Epithelial cell of proximal tubule (primary cell): ENCODE data around the gene RPE. TPM values are rescaled to one million over a fixed set of nuclear protein-coding genes. Genes with fewer than 3 reads are reported as not detected.

ENCODE experiments used
- DNase-seq: peaks from one replicate; pipeline ENCODE4 v3.0.0-alpha.2; 2011; ENCODE audit warnings: low read depth
- H3K4me3 ChIP-seq: 2 replicates; pipeline ENCODE4 v1.5.1; 2011; ENCODE audit warnings: low read depth, mild to moderate bottlenecking, low read length
- total RNA-seq: library from RNA; depleted of rRNA; stranded (reverse); fragments of >200 nt; gene quantifications from 2 replicates; pipeline ENCODE4 v1.2.3, GENCODE V29; 2015
- TF ChIP-seq, protein P1 (sequence below): conservative IDR thresholded peaks from 2 replicates; pipeline ENCODE4 v1.5.1; 2012; ENCODE audit warnings: low read depth, mild to moderate bottlenecking, low read length

RPE gene
- total RNA-seq, 1 donor from 2014 or later = 57.7 TPM

DNA sequence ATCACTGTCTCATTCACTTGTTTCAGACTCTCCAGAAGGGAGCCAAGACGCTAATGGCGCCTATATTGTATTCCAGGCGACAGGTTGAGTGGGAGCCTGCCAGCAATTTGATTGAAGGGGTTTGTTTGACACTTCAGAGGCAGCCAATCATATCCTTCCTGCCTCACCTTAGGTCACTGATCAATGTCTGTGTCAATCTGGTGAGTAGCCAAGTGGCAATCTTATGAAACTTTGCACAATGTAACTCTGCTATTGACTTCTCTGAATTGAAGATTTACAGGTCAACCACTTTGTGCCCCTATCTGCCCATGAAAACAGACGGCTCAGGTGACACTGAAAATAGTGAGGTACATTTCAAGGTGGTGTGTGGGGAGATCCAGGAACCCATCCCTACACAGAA is 32.7 kb upstream of the RPE start:
- TF ChIP-seq, protein P1, sequence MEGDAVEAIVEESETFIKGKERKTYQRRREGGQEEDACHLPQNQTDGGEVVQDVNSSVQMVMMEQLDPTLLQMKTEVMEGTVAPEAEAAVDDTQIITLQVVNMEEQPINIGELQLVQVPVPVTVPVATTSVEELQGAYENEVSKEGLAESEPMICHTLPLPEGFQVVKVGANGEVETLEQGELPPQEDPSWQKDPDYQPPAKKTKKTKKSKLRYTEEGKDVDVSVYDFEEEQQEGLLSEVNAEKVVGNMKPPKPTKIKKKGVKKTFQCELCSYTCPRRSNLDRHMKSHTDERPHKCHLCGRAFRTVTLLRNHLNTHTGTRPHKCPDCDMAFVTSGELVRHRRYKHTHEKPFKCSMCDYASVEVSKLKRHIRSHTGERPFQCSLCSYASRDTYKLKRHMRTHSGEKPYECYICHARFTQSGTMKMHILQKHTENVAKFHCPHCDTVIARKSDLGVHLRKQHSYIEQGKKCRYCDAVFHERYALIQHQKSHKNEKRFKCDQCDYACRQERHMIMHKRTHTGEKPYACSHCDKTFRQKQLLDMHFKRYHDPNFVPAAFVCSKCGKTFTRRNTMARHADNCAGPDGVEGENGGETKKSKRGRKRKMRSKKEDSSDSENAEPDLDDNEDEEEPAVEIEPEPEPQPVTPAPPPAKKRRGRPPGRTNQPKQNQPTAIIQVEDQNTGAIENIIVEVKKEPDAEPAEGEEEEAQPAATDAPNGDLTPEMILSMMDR = no peak
- no peak for DNase-seq
- H3K4me3 ChIP-seq = no peak overlapping the region

DNA sequence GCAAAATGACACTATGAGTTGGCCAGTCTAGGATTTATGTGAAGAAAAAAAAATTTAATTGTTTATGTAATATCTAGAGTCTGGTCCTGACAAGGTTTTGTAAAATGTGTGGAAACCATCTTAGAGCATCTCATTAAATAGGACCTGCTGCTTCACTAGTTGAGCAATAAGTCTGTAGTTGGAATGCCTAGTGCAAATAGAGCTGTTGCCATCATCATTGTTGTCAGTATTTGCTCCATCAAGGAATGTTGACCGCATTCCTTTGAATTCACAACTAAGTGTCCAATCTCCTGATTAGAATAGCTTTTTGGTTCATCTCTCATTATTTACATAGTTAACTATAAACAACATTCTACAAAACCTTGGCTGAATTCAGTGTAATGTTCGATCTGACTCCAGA is 32.2 kb upstream of the RPE start:
- H3K4me3 ChIP-seq = no peak overlapping the region
- DNase-seq = no peak
- TF ChIP-seq, protein P1 = no peak

DNA sequence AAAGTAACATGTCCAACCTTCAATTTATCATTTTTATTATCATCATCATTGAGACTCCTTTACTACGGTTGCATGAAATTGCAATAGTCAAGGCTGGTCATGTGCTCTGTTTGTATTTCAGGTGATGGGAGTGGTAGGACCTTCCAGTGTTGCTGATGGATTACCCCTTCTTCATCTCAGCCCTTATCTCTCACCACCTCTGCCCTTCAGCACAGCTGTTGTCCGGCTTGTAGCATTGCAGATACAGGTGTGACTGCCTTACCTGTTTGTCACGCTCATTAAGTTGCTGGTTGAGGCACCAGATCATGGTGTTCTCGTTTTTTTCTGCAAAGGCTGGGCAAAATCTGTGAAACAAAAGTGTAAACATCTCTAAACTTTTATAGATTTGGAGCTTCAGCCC is 31.7 kb upstream of the RPE start:
- TF ChIP-seq, protein P1 = no peak
- H3K4me3 ChIP-seq = no peak overlapping the region
- DNase-seq = no peak

DNA sequence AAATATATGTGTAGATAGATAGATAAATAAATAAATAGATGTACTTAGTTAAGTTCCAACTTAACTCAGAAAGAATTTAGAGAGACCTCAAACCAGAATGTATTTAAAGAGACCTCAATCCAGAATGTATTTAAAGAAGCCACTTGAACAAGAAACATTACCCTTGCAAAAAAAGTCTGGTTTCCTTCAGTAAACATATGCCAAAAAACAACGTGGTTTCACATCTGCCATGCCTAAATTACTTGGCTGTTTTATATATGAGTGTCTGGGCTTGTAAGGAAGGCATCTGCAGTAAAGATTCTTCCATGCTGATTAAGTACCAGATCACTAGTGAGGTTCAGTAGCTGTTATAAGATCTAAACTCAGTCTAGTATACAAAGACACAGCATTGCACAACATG is 29.1 kb upstream of the RPE start:
- DNase-seq = no peak
- TF ChIP-seq, protein P1 = no peak
- H3K4me3 ChIP-seq = no peak overlapping the region

DNA sequence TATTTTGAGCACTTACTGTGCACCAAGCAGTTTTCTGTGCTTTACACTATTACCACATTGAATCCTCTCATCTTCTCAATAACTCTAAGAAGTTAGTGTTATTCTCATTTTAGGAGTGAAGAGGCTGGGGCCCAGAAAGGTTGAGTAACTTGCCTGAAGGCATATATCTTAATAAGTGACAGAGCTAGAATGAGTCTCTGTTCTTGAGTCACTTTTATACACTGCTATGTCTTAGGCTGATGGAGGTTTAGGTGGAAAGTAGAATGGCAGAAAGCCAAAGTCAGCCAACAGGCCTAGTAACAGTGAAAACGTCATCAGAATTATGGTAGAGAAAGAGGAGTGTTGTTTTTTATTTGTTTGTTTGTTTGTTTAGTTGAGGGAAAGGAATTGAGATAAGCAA is 27.9 kb upstream of the RPE start:
- DNase-seq = peak; percentile 31
- TF ChIP-seq, protein P1 = no peak
- no peak overlapping the region for H3K4me3 ChIP-seq

DNA sequence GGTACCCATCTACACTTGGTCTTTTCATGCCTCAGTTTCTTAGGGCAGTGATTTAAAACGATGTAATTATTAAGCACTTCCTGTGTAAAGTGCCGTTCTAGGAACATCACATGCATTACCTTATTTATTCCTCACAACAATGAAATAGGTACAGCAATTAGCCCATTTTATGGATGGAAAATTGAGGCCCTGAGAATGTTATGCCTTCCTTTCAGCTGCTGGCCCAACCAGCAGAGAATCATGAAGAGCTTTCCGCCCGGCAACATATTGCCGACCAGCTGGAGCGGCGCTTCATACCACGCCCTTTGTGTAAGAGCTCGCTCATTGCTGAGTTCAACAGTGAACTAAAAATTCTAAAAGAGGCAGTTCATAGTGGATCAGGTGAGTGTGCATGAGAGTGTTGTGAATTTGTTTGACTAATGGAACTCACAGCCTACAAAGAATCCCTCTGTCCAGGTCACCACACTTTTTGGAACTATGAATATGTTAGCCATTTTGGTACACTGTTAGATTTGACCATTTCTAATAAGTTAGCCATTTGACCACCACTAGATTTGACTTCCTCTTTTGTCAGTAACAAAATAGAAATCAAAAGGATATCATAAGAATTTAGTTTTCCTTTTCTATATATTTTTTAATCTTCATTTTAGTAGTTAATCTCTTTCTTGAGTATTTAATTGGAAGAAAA is 25.6 kb upstream of the RPE start:
- DNase-seq = no peak
- TF ChIP-seq, protein P1 = no peak
- H3K4me3 ChIP-seq = no peak overlapping the region

DNA sequence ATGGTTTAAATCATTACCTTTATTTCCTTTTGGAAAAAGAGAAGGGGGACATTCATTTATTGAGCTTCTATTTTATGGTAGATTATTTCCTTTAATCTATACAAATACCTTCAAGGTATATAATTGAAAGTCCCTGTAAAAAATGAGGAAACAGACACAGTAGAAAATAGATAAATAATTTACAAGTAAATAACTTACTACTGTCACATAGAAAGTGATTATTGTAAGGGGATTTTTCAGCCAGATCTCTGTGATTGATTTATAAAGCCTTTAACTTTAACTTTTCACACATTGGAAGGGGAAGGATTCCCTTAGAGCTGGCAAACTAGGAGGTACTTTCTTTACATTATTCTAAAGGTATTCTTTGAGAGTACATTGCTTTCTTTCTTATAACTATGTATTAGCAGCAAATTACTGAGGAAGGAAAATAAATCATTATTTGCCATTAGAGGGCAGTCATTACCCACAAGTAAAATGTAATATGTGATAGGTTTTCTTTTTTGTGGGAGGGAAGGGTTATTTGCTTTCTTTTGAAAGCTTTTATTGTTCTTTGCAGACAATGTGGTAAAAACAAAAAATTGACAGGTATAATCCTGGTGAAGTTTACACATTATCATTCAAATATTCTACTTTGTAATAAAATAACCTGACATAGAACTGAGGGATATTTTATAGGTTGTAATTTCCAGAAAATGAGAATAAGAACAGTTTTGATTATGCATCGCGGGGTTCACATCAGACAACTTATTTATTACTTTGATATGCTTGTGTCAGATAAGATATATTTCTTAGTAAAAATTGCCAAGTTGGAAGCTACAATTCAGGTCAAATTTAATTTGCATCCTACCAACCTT is 24.8 kb upstream of the RPE start:
- no peak for DNase-seq
- TF ChIP-seq, protein P1 = peak; percentile 47
- H3K4me3 ChIP-seq = no peak overlapping the region
